Activated T-helper 1 cell treated with anti-CD3 and anti-CD28 coated beads, Interleukin-2, amount 50 U/mL, for 16 hours (primary cell): Measurements from ENCODE around the gene SUPT6H.

Experiments
- DNase-seq, 2 donors: peaks; one replicate each; pipeline ENCODE4 v3.0.0-alpha.2; 2020; ENCODE audit warnings: low read depth in 1 of 2, low spot score in 1 of 2

SUPT6H gene

GRCh38 chr17:28748852-28749515, 87.0 kb downstream of the SUPT6H start:
- DNase-seq = no peak

DNA sequence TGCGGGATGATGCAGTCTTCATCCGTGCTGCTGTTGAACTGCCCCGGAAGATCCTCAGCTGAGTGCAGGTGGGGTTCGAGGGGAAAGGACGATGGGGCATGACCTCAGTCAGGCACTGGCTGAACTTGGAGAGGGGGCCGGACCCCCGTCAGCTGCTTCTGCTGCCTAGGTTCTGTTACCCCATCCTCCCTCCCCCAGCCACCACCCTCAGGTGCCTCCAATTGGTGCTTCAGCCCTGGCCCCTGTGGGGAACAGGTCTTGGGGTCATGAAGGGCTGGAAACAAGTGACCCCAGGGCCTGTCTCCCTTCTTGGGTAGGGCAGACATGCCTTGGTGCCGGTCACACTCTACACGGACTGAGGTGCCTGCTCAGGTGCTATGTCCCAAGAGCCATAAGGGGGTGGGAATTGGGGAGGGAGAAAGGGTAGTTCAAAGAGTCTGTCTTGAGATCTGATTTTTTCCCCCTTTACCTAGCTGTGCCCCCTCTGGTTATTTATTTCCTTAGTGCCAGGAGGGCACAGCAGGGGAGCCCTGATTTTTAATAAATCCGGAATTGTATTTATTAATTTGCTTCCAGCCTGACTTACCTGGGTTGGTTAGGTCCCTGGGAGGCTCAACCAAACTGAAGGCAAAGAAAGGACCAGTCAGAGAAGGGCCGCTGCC, 87.6 kb downstream of the SUPT6H start:
- no peak for DNase-seq

DNA sequence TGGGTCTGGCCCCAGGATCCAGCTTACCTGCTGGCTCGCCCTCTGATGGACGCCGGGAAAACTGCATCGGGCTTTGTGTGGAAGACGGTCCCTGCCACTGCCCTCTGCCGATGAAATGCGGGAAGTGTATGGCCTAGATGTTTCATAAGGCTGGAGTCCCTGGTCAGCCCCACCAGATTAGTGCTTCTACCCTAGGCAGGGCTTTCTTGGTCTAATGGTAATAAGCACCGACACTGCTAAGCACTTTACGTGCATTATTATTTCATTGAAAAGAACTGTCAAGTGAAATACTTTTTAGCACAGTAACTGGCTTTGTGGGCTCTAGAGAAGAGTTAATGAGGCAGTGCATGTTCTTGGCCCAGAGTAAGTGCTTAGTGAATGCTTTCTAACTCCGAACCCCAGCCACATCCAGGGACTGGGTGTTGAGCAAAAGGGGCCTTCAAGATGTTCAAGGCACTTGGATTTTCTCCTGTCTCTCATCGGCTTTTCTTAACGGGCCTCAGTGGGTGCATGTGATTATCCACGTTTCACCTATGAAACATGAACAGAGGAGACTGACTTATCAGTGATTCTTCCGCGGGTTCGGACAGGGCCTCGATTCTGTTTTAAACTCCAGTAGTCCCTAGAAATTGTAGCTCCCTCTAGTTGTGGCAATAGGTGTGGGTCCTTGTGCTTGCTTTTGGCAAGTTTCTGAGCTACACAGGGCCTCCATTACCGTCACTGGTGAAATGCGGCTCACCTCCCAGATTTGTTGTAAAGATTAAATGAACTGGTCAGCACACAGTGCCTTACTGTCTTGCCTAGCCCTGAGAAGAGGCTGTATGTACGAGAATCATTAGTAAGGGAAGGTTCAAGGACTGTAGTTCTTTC, 88.4 kb downstream of the SUPT6H start:
- DNase-seq = peak; percentile 79

- DNase-seq = no peak
Measured at GRCh38 chr17:28751600-28752366, 89.8 kb downstream of the SUPT6H start.
